Mesenchymal stem cell (in vitro differentiated cells and primary cell): ENCODE data around the gene HNF1B.

Source experiments
- DNase-seq: peaks from one replicate; pipeline ENCODE4 v3.0.0-alpha.2; 2013
- H2AFZ ChIP-seq: one replicate; pipeline ENCODE4 v1.6.1; 2013; ENCODE audit warnings: low read depth, mild to moderate bottlenecking, control low read depth, inconsistent platforms, low read length, moderate library complexity
- H2AK5ac ChIP-seq: 2 replicates; pipeline ENCODE4 v1.6.1; 2013; ENCODE audit warnings: low read length, moderate library complexity, mild to moderate bottlenecking, inconsistent platforms; ENCODE audit not compliant: severe bottlenecking
- H2BK120ac ChIP-seq: one replicate; pipeline ENCODE4 v1.6.1; 2013; ENCODE audit warnings: low read depth, mild to moderate bottlenecking, inconsistent platforms, low read length, moderate library complexity
- H2BK12ac ChIP-seq, 2 experiments: one replicate each; pipeline ENCODE4 v1.6.1; 2013; ENCODE audit warnings: inconsistent platforms in 2 of 2, low read length in 2 of 2, mild to moderate bottlenecking in 2 of 2, moderate library complexity in 2 of 2, control low read depth in 1 of 2
- H2BK15ac ChIP-seq: one replicate; pipeline ENCODE4 v1.6.1; 2013; ENCODE audit warnings: mild to moderate bottlenecking, low read depth, inconsistent platforms; ENCODE audit not compliant: poor library complexity, severe bottlenecking
- H2BK5ac ChIP-seq: 2 replicates; pipeline ENCODE4 v1.6.1; 2013; ENCODE audit warnings: low read depth, mild to moderate bottlenecking, low read length, control low read depth, inconsistent platforms; ENCODE audit not compliant: poor library complexity, severe bottlenecking
- H3K14ac ChIP-seq, 2 experiments: one replicate each; pipeline ENCODE4 v1.6.1; 2013; ENCODE audit warnings: inconsistent platforms in 2 of 2, low read length in 2 of 2, control low read depth in 1 of 2, mild to moderate bottlenecking in 1 of 2, moderate library complexity in 1 of 2
- H3K18ac ChIP-seq, 2 experiments: one replicate each; pipeline ENCODE4 v1.6.1; 2013; ENCODE audit warnings: inconsistent platforms in 2 of 2, low read length in 2 of 2, control low read depth in 1 of 2, low read depth in 1 of 2, mild to moderate bottlenecking in 1 of 2
- H3K23ac ChIP-seq, 2 experiments: one replicate each; pipeline ENCODE4 v1.6.1; 2013; ENCODE audit warnings: inconsistent platforms in 2 of 2, low read length in 2 of 2, mild to moderate bottlenecking in 2 of 2, moderate library complexity in 2 of 2, control low read depth in 1 of 2
- H3K27ac ChIP-seq: 2 replicates; pipeline ENCODE4 v1.5.1; 2013; ENCODE audit warnings: mild to moderate bottlenecking, moderate library complexity, low read length, control low read depth, inconsistent platforms; ENCODE audit not compliant: poor library complexity, severe bottlenecking
- H3K27me3 ChIP-seq, 2 experiments: 2 replicates each; pipeline versions ENCODE4 v1.6.1 to v1.7.0; 2013; ENCODE audit warnings: low read length in 2 of 2, mild to moderate bottlenecking in 2 of 2, moderate library complexity in 2 of 2, control low read depth in 1 of 2, inconsistent platforms in 1 of 2; ENCODE audit not compliant: control insufficient read depth in 1 of 2, insufficient read depth in 1 of 2
- H3K36me3 ChIP-seq, 2 experiments: 2 replicates each; pipeline versions ENCODE4 v1.6.1 to v1.7.0; 2013; ENCODE audit warnings: low read length in 2 of 2, control low read depth in 1 of 2, inconsistent platforms in 1 of 2, low read depth in 1 of 2, mild to moderate bottlenecking in 1 of 2; ENCODE audit not compliant: insufficient read depth in 2 of 2, control insufficient read depth in 1 of 2
- H3K4ac ChIP-seq, 2 experiments: one replicate each; pipeline ENCODE4 v1.6.1; 2013; ENCODE audit warnings: inconsistent platforms in 2 of 2, low read length in 2 of 2, mild to moderate bottlenecking in 2 of 2, moderate library complexity in 2 of 2, control low read depth in 1 of 2, low read depth in 1 of 2
- H3K4me1 ChIP-seq: 2 replicates; pipeline ENCODE4 v1.6.1; 2013; ENCODE audit warnings: low read depth, low read length, control low read depth; ENCODE audit not compliant: control insufficient read depth, insufficient read depth
- H3K4me2 ChIP-seq: 2 replicates; pipeline ENCODE4 v1.6.1; 2013; ENCODE audit warnings: low read length, mild to moderate bottlenecking, inconsistent platforms; ENCODE audit not compliant: poor library complexity, severe bottlenecking
- H3K4me3 ChIP-seq, 2 experiments: 2 replicates each; pipeline versions ENCODE4 v1.5.1 to v1.7.0; 2013; ENCODE audit warnings: low read length in 2 of 2, mild to moderate bottlenecking in 2 of 2, control low read depth in 1 of 2, low read depth in 1 of 2; ENCODE audit not compliant: insufficient read depth in 1 of 2
- H3K79me1 ChIP-seq: replicated peaks from 2 replicates; pipeline ENCODE4 v1.6.1; 2013; ENCODE audit warnings: mild to moderate bottlenecking, control low read depth, low read length, inconsistent platforms; ENCODE audit not compliant: poor library complexity, severe bottlenecking
- H3K9ac ChIP-seq: 2 replicates; pipeline ENCODE4 v1.7.0; 2013; ENCODE audit warnings: mild to moderate bottlenecking, low read length, moderate library complexity
- H3K9me3 ChIP-seq: 2 replicates; pipeline ENCODE4 v1.7.0; 2013; ENCODE audit warnings: mild to moderate bottlenecking, low read length; ENCODE audit not compliant: control insufficient read depth
- H4K8ac ChIP-seq: one replicate; pipeline ENCODE4 v1.6.1; 2013; ENCODE audit warnings: inconsistent platforms, mild to moderate bottlenecking, low read length, moderate library complexity
- H4K91ac ChIP-seq: one replicate; pipeline ENCODE4 v1.6.1; 2013; ENCODE audit warnings: mild to moderate bottlenecking, low read length, inconsistent platforms

HNF1B gene

DNA sequence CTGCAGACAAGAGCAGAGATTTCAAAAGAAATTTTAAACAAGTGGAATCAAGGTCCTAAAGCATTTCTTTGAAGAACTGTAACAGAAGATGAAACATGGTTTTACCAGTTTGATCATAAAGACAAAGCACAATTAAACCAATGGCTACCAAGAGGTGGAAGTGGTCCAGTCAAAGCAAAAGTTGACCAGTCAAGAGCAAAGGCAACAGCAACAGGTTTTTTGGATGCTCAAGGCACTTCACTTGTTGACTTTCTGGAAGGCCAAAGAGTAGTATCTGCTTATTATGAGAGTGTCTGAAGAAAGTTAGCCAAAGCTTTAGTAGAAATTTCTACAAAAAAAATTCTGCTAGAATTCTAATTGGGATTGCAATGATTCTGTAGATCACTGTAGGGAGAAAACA is 106.9 kb downstream of the HNF1B start:
- Histone ChIP-seq H2BK12ac (no peak overlapping the region), H4K8ac (no peak overlapping the region), H2AFZ (no peak overlapping the region), H2BK15ac (no peak overlapping the region), H3K27ac (no peak overlapping the region), H3K36me3 (peaks cover 21 to 62% of the 10 kb centered on the region in 2 experiments), H3K9ac (no peak overlapping the region), H3K4me2 (no peak overlapping the region), H2BK5ac (no peak overlapping the region), H3K18ac (no peak overlapping the region), H3K4ac (no peak overlapping the region), H3K4me3 (no peak overlapping the region), H3K4me1 (no peaks in the 10 kb centered on the region), H3K14ac (no peak overlapping the region), H2AK5ac (no peak overlapping the region), H2BK120ac (no peak overlapping the region), H3K9me3 (no peaks in the 10 kb centered on the region), H3K27me3 (no peaks in the 10 kb centered on the region), H4K91ac (no peak overlapping the region), H3K23ac (no peak overlapping the region), H3K79me1 (peaks cover 2% of the 10 kb centered on the region)
- DNase-seq, result no peak
